Nephron progenitor cell (in vitro differentiated cells): ENCODE results near the gene DCDC1.

Source experiments
- DNase-seq: peaks from one replicate; pipeline ENCODE4 v3.0.0; 2021
- H3K27ac Mint-ChIP-seq: 2 replicates; pipeline ENCODE4 v1.8.0; 2021; ENCODE audit warnings: mild to moderate bottlenecking, moderate library complexity, mixed read lengths
- H3K27me3 Mint-ChIP-seq: 2 replicates; pipeline ENCODE4 v1.8.0; 2021; ENCODE audit warnings: mild to moderate bottlenecking, low read depth, mixed read lengths; ENCODE audit not compliant: poor library complexity
- H3K36me3 Mint-ChIP-seq: 2 replicates; pipeline ENCODE4 v1.8.0; 2021; ENCODE audit warnings: low read depth, mixed read lengths
- H3K4me1 Mint-ChIP-seq: 2 replicates; pipeline ENCODE4 v1.8.0; 2021; ENCODE audit warnings: mixed read lengths
- H3K4me3 Mint-ChIP-seq: 2 replicates; pipeline ENCODE4 v1.8.0; 2021; ENCODE audit warnings: mild to moderate bottlenecking, moderate library complexity, mixed read lengths
- H3K9me3 Mint-ChIP-seq: 2 replicates; pipeline ENCODE4 v1.8.0; 2021; ENCODE audit warnings: mild to moderate bottlenecking, moderate library complexity, mixed read lengths
- TF ChIP-seq, protein P1 (sequence below): fragments of 200-600 bp; sonication (generic); IDR thresholded peaks from 2 replicates; pipeline ENCODE4 v1.5.0; 2021; ENCODE audit warnings: antibody characterized with exemption

Gene DCDC1

DNA sequence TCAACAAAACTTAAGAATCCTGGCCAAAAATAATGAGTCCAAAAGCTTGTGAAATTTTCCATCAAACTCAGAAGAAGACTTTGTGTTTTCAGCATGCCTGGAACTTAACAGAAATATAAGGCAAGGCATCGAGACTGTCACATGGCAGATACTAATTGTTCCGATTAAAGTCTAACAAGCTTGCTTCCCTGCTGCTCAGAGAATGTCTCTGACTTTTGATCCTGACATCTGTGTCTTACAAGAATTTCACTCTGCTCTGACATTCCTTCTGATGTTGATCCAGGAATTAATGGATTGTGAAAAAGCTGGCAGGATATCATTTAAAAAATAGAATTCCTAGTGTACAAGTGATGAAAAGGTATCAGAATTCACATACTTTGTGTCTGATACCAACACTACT is 170.2 kb downstream of the DCDC1 start:
- TF ChIP-seq, protein P1, sequence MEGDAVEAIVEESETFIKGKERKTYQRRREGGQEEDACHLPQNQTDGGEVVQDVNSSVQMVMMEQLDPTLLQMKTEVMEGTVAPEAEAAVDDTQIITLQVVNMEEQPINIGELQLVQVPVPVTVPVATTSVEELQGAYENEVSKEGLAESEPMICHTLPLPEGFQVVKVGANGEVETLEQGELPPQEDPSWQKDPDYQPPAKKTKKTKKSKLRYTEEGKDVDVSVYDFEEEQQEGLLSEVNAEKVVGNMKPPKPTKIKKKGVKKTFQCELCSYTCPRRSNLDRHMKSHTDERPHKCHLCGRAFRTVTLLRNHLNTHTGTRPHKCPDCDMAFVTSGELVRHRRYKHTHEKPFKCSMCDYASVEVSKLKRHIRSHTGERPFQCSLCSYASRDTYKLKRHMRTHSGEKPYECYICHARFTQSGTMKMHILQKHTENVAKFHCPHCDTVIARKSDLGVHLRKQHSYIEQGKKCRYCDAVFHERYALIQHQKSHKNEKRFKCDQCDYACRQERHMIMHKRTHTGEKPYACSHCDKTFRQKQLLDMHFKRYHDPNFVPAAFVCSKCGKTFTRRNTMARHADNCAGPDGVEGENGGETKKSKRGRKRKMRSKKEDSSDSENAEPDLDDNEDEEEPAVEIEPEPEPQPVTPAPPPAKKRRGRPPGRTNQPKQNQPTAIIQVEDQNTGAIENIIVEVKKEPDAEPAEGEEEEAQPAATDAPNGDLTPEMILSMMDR = no peak
- H3K36me3 Mint-ChIP-seq = no peaks in the 10 kb centered on the region
- H3K27ac Mint-ChIP-seq = no peak overlapping the region
- no peak overlapping the region for H3K4me3 Mint-ChIP-seq
- H3K27me3 Mint-ChIP-seq = peaks cover 3% of the 10 kb centered on the region
- no peaks in the 10 kb centered on the region for H3K4me1 Mint-ChIP-seq
- no peak for DNase-seq
- H3K9me3 Mint-ChIP-seq = no peaks in the 10 kb centered on the region

DNA sequence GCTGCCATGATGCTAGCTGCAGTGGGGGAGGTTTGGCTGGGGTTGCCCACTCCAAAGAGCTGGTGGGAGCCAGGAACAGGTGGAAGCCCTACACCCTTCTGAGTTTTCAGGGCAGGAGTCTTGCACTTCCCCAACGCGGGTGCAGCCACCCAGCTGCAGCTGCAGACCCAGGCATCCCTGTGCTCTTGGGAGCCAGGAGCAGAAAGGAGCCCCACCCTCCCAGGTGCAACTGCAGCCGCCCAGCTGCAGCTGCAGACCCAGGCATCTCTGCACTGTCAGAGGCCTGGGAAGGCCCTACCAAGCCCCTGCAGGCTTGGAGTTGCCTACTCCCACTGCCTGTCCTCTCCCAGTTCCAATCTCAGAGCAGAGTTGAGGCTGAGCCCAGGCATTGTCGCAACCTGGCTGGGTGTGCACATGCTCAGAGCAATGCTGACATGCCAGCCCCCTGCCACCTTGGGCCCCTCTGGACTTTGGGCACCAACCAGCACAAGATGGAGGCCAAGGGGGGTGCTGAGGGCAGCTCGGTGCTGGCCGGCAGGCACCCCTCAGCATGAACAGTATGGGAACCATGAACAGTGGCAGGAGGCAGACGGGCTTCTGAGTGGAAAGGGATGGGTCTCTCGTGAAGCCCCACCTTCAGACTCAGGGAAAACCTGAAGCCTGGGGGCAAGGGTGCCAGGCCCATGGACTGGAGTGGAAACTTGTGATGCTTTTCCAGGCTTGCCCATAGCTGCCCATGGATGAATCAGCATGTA is 195.4 kb downstream of the DCDC1 start:
- Mint-ChIP-seq H3K27me3 (peaks cover 4% of the 10 kb centered on the region), H3K36me3 (peaks cover 12% of the 10 kb centered on the region)

DNA sequence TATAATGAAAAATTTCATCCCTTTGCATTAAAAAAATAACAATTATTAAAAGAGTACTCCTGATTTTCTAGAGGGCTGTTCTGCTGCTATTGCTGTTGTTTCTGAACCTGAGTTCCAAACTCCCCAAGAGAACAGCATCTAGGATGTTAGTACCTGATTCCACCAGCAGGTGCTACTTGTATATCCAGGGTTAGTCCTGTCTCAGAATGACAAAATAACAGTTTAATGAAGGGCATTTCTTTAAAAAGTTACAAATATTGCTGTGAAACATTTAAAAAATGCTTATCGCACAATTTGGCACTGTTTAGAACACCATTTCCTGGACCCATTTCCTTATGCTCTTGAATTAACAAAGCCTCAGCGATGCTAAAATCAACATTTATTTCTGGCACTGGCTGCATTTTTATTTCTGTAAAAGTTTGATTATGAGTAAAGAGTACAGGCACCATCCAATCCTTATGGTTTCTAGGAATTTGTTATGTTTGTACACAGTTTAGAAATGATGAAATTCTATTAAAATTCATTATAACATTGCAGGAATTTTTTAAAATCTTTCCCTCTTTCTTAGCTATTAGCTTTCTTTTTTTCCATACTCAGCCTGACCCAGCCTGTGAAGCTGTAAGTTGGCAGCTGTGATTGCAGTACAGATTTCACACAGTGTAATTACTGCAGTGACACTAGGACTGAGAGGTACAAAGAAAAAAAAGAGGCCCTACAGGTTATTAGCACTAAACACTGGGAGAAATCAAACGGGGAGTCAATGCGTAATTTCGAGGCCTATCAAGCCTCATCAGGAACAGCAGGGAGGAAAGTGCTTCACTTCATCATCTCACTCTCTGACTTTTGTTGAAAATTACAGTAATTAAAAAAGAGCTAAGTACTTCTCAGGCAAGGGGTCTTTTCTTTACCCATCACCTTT is 208.8 kb downstream of the DCDC1 start:
- Mint-ChIP-seq H3K36me3 (no peaks in the 10 kb centered on the region), H3K4me3 (no peak overlapping the region), H3K4me1 (peaks cover 8% of the 10 kb centered on the region), H3K27me3 (peaks cover 4% of the 10 kb centered on the region), H3K9me3 (no peaks in the 10 kb centered on the region), H3K27ac (peak overlapping the region; percentile 65)
- TF ChIP-seq, protein P1 = peak; percentile 52
- no peak for DNase-seq

More for the DNA sequence above, 195.4 kb downstream of the DCDC1 start:
- no peak for DNase-seq
- TF ChIP-seq, protein P1 = no peak
- Mint-ChIP-seq H3K27ac (no peak overlapping the region), H3K9me3 (peaks cover 38% of the 10 kb centered on the region), H3K4me1 (no peaks in the 10 kb centered on the region), H3K4me3 (no peak overlapping the region)

DNA sequence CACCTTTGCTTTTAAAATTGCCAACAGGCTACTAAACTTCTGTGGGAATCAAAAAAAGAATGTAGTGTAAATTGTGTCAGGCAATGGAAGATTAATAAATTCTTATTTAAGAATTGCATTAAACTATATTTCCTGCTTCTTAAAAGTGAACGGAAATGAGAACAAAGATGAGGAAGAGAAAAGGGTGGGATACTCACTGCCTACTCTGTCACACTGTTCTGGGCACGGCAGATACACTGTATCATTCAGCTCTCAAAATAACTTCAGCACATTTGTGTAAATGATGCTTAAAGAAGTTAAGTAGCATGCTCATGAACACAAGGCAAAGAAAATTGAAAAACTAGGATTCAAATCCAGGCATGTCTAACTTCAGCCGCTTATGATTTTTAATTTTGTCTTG is 218.7 kb downstream of the DCDC1 start:
- no peaks in the 10 kb centered on the region for H3K4me1 Mint-ChIP-seq
- H3K27ac Mint-ChIP-seq = no peak overlapping the region
- DNase-seq = no peak
- TF ChIP-seq, protein P1 = no peak
- H3K27me3 Mint-ChIP-seq = peaks cover 8% of the 10 kb centered on the region
- no peak overlapping the region for H3K4me3 Mint-ChIP-seq
- H3K9me3 Mint-ChIP-seq = no peaks in the 10 kb centered on the region
- H3K36me3 Mint-ChIP-seq = no peaks in the 10 kb centered on the region

DNA sequence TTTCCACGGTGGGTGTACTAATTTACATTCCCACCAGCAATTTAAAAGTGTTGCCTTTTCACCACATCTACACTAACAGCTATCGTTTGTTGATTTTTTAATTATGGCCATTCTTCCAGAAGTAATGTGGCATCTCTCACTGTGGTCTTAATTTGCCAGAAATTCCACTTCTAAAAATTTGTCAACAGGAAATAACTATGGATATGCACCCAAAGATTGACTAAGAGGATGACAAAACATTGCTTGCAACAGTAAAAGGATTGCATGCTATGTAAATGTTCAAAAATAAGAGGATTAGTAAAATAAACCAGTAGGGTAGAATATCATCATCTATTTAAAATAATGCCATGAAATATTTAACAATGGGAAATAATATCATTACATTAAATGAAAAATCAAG is 219.5 kb downstream of the DCDC1 start:
- Mint-ChIP-seq H3K27ac (no peak overlapping the region), H3K4me1 (no peaks in the 10 kb centered on the region), H3K36me3 (no peaks in the 10 kb centered on the region), H3K9me3 (no peaks in the 10 kb centered on the region), H3K27me3 (peaks cover 12% of the 10 kb centered on the region), H3K4me3 (no peak overlapping the region)
- TF ChIP-seq, protein P1 = no peak
- DNase-seq = no peak
